Astrocyte of the spinal cord (primary cell): ENCODE data around the gene SHOC2.

Source experiments
- DNase-seq: peaks from one replicate; pipeline ENCODE4 v3.0.0; 2011; ENCODE audit warnings: low read depth, low spot score
- H3K4me3 ChIP-seq: 2 replicates; pipeline ENCODE4 v1.5.1; 2011; ENCODE audit warnings: low read depth, mild to moderate bottlenecking, low read length, moderate library complexity
- in situ Hi-C: cut with HindIII; loops from 2 replicates; pipeline ENCODE4 v1.10.0; 2017; ENCODE audit warnings: low sequenced_read_pairs
- TF ChIP-seq, protein P1 (sequence below): IDR thresholded peaks from 2 replicates; pipeline ENCODE4 v1.5.1; 2012; ENCODE audit warnings: low read depth, mild to moderate bottlenecking, low read length, inconsistent platforms

Gene SHOC2

DNA sequence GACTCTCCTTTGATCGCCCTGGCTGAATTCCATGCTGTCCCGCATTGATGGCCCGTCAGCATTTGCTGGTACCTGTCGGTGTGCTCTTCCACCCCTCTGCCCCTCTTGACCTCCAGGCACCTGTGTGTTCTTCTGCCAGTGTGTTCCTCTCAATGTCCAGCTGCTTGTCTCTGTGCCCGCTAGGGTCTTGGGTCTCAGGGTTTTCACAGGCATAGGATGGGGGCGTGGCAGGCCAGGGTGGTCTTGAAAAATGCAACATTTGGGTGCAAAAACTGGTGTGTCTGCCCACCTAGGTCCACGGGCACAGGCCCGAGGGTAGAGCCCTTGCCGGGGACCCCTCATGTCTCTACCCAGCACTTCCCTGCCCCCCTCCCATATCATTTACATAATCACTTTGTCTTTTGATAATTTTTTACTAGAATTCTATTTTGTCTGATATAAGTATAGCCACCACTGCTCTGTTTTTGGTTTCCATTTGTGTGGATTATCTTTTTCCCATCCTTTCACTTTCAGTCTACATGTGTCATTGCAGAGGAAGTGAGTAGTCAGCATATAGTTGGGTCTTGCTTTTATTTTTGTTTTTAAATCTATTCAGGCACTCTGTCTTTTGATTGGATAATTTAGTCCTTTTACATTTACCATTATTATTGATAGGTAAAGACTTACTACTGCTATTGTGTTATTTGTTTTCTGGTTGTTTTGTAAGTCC lies 110.8 kb downstream of the SHOC2 start:
- DNase-seq: no peak
- TF ChIP-seq, protein P1, sequence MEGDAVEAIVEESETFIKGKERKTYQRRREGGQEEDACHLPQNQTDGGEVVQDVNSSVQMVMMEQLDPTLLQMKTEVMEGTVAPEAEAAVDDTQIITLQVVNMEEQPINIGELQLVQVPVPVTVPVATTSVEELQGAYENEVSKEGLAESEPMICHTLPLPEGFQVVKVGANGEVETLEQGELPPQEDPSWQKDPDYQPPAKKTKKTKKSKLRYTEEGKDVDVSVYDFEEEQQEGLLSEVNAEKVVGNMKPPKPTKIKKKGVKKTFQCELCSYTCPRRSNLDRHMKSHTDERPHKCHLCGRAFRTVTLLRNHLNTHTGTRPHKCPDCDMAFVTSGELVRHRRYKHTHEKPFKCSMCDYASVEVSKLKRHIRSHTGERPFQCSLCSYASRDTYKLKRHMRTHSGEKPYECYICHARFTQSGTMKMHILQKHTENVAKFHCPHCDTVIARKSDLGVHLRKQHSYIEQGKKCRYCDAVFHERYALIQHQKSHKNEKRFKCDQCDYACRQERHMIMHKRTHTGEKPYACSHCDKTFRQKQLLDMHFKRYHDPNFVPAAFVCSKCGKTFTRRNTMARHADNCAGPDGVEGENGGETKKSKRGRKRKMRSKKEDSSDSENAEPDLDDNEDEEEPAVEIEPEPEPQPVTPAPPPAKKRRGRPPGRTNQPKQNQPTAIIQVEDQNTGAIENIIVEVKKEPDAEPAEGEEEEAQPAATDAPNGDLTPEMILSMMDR: no peak
- H3K4me3 ChIP-seq: no peak overlapping the region
- in situ Hi-C loops: no loop called here

DNA sequence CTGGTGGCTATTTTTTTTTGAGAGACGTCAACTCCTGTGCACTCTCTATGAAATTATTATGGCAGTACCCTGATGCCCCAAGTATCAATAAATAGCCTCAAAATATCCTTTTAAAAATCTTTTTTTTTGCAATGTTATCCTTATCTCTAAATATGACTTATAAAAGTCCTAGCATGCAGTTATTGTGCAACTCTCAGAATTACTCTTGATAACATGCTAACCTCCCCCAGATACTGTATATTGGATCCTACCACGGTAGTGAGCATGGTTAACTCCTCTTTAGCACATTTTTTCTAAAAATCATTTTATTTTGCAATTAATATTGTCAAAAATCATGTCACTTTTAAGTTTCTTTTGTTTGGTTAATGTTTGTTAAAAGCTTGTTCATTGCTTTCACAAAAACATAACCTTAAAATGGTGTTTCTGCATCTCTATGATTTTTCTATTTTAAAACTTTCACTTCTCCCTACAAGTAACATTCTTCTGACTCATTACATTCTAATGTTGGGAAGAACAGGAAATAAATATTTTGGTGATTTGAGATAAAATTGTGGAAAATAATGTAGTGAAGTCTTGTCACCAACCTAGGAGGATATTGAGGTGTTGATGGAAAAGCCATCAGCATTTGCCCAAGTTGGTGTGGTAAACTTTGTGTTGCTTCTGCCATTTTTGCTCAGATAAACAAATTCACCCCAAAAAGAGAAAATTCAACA lies 115.3 kb downstream of the SHOC2 start:
- no peak overlapping the region for H3K4me3 ChIP-seq
- in situ Hi-C loops: no loop called here
- DNase-seq: peak; percentile 20
- TF ChIP-seq, protein P1: no peak

DNA sequence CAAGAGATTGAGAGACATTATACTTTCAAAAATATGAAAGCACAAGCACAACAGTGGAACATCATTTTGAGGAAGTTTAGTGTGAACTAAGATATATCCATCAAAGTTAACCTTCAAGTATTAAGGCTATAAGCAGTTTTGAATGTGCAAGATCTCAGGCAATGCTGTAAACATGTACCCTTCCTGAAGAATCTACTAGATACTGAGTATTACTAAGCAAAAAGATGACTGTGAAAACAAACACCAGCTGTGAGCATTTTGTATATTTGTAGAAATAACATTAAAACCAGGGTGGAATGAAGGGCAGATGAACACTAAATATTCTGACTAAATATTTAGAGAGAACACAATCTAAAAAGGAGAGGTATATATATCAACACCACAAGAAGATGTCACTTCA lies 116.1 kb downstream of the SHOC2 start:
- in situ Hi-C loops: no loop called here
- peak; percentile 22 for DNase-seq
- TF ChIP-seq, protein P1: no peak

DNA sequence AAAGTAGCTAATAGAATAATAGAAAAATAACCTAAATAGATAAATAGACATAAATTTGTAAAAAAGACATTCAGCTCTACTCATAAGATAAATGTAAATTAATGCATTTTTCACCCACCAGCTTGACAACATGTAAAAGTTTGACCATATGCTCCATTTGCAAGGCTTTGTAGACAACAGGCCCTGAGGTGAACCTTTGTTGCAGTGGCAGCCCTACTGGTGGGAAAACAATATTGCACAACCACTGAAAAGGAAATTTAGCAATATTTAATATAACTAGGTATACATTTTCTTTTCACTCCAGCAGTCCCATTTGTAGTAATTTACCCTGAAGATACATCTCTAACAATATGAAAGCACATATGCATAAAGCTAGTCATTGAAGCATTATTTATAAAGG lies 118.5 kb downstream of the SHOC2 start:
- in situ Hi-C loops: no loop called here
- H3K4me3 ChIP-seq: no peak overlapping the region
- no peak for DNase-seq
- TF ChIP-seq, protein P1: peak; percentile 37

More for the DNA sequence above, 116.1 kb downstream of the SHOC2 start:
- no peak overlapping the region for H3K4me3 ChIP-seq

DNA sequence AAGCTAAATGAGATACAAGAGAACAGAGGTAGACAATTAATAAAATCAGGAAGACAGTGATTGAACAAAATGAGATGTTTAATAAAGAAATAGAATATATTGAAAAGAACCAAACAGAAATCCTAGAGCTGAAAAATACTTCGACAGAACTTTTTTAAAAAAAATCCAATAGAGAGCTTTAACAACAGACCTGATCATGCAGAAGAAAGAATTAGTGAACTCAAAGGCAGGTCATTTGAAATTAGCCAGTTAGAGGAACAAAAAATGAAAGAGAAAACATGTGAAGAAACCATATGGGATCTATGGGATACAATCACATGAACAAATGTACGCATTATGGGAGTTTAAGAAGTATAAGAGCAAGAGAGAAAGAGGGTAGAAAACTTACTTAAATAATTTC lies 120.1 kb downstream of the SHOC2 start:
- in situ Hi-C loops: no loop called here
- TF ChIP-seq, protein P1: no peak
- DNase-seq: no peak
- no peak overlapping the region for H3K4me3 ChIP-seq

DNA sequence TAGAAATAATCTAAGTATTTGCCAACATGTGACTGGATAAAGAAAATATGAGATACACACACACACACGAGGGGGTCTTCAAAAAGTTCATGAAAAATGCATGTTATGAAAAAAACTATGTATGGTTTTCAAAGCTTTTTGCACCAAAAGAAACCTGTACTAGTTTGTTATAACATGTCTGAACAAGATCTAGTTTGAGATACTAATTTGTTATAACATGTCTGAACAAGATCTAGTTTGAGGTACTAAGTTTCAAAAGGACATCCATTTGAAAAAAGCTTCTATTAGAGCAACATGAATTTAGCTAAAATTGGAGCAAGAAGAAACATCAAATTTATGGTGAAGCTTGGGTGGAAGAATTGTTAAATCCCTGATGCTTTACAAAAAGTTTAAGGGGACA lies 137.6 kb downstream of the SHOC2 start:
- H3K4me3 ChIP-seq: no peak overlapping the region
- TF ChIP-seq, protein P1: no peak
- in situ Hi-C loops: no loop called here
- no peak for DNase-seq
